Upper lobe of left lung (tissue), 4 donors: Measurements from ENCODE around the gene PACS2.

Experiments used
- CTCF ChIP-seq, 6 experiments: fragments of 450-650 bp in 4 of 6; fragments of 200-600 bp in 2 of 6; sonication (generic) in 2 of 6; IDR thresholded peaks; one replicate each; pipeline ENCODE4 v1.5.1; 2016 to 2019; ENCODE audit warnings: antibody characterized with exemption in 6 of 6
- POLR2A ChIP-seq, 4 donors: fragments of 450-650 bp; IDR thresholded peaks; one replicate each; pipeline ENCODE4 v1.5.1; 2016 to 2017; ENCODE audit warnings: antibody characterized with exemption in 4 of 4, mild to moderate bottlenecking in 2 of 4

GRCh38 chr14:105439710-105440553 is 125.4 kb downstream of the PACS2 start:
- TF ChIP-seq CTCF (IDR thresholded peaks at IDR 0.05) (no peak), POLR2A (IDR thresholded peaks at IDR 0.05) (no peak)
